Activated T-helper 2 cell treated with anti-CD3 and anti-CD28 coated beads, Interferon-gamma antibody, Interleukin-2, Interleukin-4, amounts not matched to agents 10 μg/mL and 5 μg/mL and 100 μg/mL, durations not matched to agents 14 hours and 24 hours and 36 hours (primary cell): Measurements from ENCODE around the gene DAGLA. TPM values are rescaled to one million over a fixed set of nuclear protein-coding genes. Genes with fewer than 3 reads are reported as not detected.

Source experiments
- DNase-seq: peaks from one replicate; pipeline ENCODE4 v3.0.0; 2021; ENCODE audit warnings: low spot score
- H3K27ac Mint-ChIP-seq: one replicate; pipeline ENCODE4 v1.8.0; 2021; ENCODE audit warnings: mixed read lengths
- H3K27me3 Mint-ChIP-seq: one replicate; pipeline ENCODE4 v1.8.0; 2021; ENCODE audit warnings: low read depth, mixed read lengths
- H3K36me3 Mint-ChIP-seq: one replicate; pipeline ENCODE4 v1.8.0; 2021; ENCODE audit warnings: low read depth, mixed read lengths
- H3K4me1 Mint-ChIP-seq: one replicate; pipeline ENCODE4 v1.8.0; 2021; ENCODE audit warnings: low read depth, mixed read lengths
- H3K4me3 Mint-ChIP-seq: one replicate; pipeline ENCODE4 v1.8.0; 2021; ENCODE audit warnings: low read depth, mild to moderate bottlenecking, moderate library complexity, mixed read lengths
- H3K9me3 Mint-ChIP-seq: one replicate; pipeline ENCODE4 v1.8.0; 2021; ENCODE audit warnings: mixed read lengths
- intact Hi-C: fragments of 100-400 bp; cut with micrococcal nuclease; formaldehyde crosslinking; loops from one replicate; pipeline ENCODE4 v1.15.1; 2023
- total RNA-seq: library from RNA; stranded (reverse); gene quantifications from 2 replicates; pipeline ENCODE4 v1.2.3, GENCODE V29; 2022

Gene DAGLA
- total RNA-seq, 1 donor from 2014 or later = 0.07 TPM

GRCh38 chr11:61712314-61712713 lies 32.1 kb downstream of the DAGLA start:
- Mint-ChIP-seq H3K27ac (no peak overlapping the region), H3K9me3 (no peaks in the 10 kb centered on the region), H3K4me3 (no peak overlapping the region), H3K4me1 (no peaks in the 10 kb centered on the region), H3K36me3 (no peaks in the 10 kb centered on the region), H3K27me3 (no peaks in the 10 kb centered on the region)
- no peak for DNase-seq
- intact Hi-C loops = no loop called here

- H3K27ac Mint-ChIP-seq = no peak overlapping the region
- H3K9me3 Mint-ChIP-seq = no peaks in the 10 kb centered on the region
- intact Hi-C loops = no loop called here
- no peaks in the 10 kb centered on the region for H3K27me3 Mint-ChIP-seq
- no peak overlapping the region for H3K4me3 Mint-ChIP-seq
- H3K36me3 Mint-ChIP-seq = no peaks in the 10 kb centered on the region
- DNase-seq = no peak
- H3K4me1 Mint-ChIP-seq = no peaks in the 10 kb centered on the region
These were observed 32.7 kb downstream of the DAGLA start for GRCh38 chr11:61712846-61713245.

- no peak overlapping the region for H3K27ac Mint-ChIP-seq
- no peaks in the 10 kb centered on the region for H3K27me3 Mint-ChIP-seq
- H3K4me3 Mint-ChIP-seq = no peak overlapping the region
- H3K4me1 Mint-ChIP-seq = no peaks in the 10 kb centered on the region
- no peaks in the 10 kb centered on the region for H3K9me3 Mint-ChIP-seq
- intact Hi-C loops = no loop called here
- no peak for DNase-seq
- H3K36me3 Mint-ChIP-seq = no peaks in the 10 kb centered on the region
These were observed 33.3 kb downstream of the DAGLA start for GRCh38 chr11:61713464-61713863.

- no peaks in the 10 kb centered on the region for H3K36me3 Mint-ChIP-seq
- no peak overlapping the region for H3K4me3 Mint-ChIP-seq
- H3K9me3 Mint-ChIP-seq = no peaks in the 10 kb centered on the region
- H3K27me3 Mint-ChIP-seq = no peaks in the 10 kb centered on the region
- H3K27ac Mint-ChIP-seq = no peak overlapping the region
- intact Hi-C loops = no loop called here
- no peak for DNase-seq
- H3K4me1 Mint-ChIP-seq = no peaks in the 10 kb centered on the region
These were observed 33.7 kb downstream of the DAGLA start for GRCh38 chr11:61713906-61714305.

- intact Hi-C loops = no loop called here
- Mint-ChIP-seq H3K4me3 (no peak overlapping the region), H3K27me3 (no peaks in the 10 kb centered on the region), H3K27ac (no peak overlapping the region), H3K36me3 (no peaks in the 10 kb centered on the region), H3K4me1 (no peaks in the 10 kb centered on the region), H3K9me3 (no peaks in the 10 kb centered on the region)
- no peak for DNase-seq
These were observed 34.1 kb downstream of the DAGLA start for GRCh38 chr11:61714316-61714715.

- H3K9me3 Mint-ChIP-seq = no peaks in the 10 kb centered on the region
- DNase-seq = no peak
- no peaks in the 10 kb centered on the region for H3K27me3 Mint-ChIP-seq
- no peaks in the 10 kb centered on the region for H3K36me3 Mint-ChIP-seq
- H3K4me3 Mint-ChIP-seq = no peak overlapping the region
- no peaks in the 10 kb centered on the region for H3K4me1 Mint-ChIP-seq
- no peak overlapping the region for H3K27ac Mint-ChIP-seq
- intact Hi-C loops = no loop called here
These were observed 34.7 kb downstream of the DAGLA start for GRCh38 chr11:61714916-61715315.

- intact Hi-C loops = no loop called here
- H3K27me3 Mint-ChIP-seq = no peaks in the 10 kb centered on the region
- H3K4me1 Mint-ChIP-seq = no peaks in the 10 kb centered on the region
- no peak for DNase-seq
- H3K9me3 Mint-ChIP-seq = no peaks in the 10 kb centered on the region
- no peak overlapping the region for H3K27ac Mint-ChIP-seq
- H3K4me3 Mint-ChIP-seq = no peak overlapping the region
- no peaks in the 10 kb centered on the region for H3K36me3 Mint-ChIP-seq
These were observed 35.7 kb downstream of the DAGLA start for GRCh38 chr11:61715867-61716266.

- H3K27me3 Mint-ChIP-seq = no peaks in the 10 kb centered on the region
- H3K27ac Mint-ChIP-seq = no peak overlapping the region
- H3K9me3 Mint-ChIP-seq = no peaks in the 10 kb centered on the region
- H3K4me1 Mint-ChIP-seq = no peaks in the 10 kb centered on the region
- no peaks in the 10 kb centered on the region for H3K36me3 Mint-ChIP-seq
- DNase-seq = no peak
- intact Hi-C loops = no loop called here
- no peak overlapping the region for H3K4me3 Mint-ChIP-seq
These were observed 36.5 kb downstream of the DAGLA start for GRCh38 chr11:61716478-61717285.

GRCh38 chr11:61717286-61718033 lies 37.3 kb downstream of the DAGLA start:
- DNase-seq = no peak
- H3K36me3 Mint-ChIP-seq = no peaks in the 10 kb centered on the region
- H3K27me3 Mint-ChIP-seq = no peaks in the 10 kb centered on the region
- no peak overlapping the region for H3K27ac Mint-ChIP-seq
- H3K4me1 Mint-ChIP-seq = no peaks in the 10 kb centered on the region
- H3K9me3 Mint-ChIP-seq = no peaks in the 10 kb centered on the region
- H3K4me3 Mint-ChIP-seq = no peak overlapping the region
- intact Hi-C loops = no loop called here

- no peak overlapping the region for H3K4me3 Mint-ChIP-seq
- no peaks in the 10 kb centered on the region for H3K36me3 Mint-ChIP-seq
- no peaks in the 10 kb centered on the region for H3K27me3 Mint-ChIP-seq
- H3K4me1 Mint-ChIP-seq = no peaks in the 10 kb centered on the region
- no peak overlapping the region for H3K27ac Mint-ChIP-seq
- no peaks in the 10 kb centered on the region for H3K9me3 Mint-ChIP-seq
- intact Hi-C loops = no loop called here
- DNase-seq = no peak
These were observed 37.9 kb downstream of the DAGLA start for GRCh38 chr11:61718046-61718531.

GRCh38 chr11:61718621-61719302 lies 38.6 kb downstream of the DAGLA start:
- DNase-seq = no peak
- intact Hi-C loops = no loop called here
- H3K27ac Mint-ChIP-seq = no peak overlapping the region
- H3K9me3 Mint-ChIP-seq = no peaks in the 10 kb centered on the region
- H3K27me3 Mint-ChIP-seq = no peaks in the 10 kb centered on the region
- no peaks in the 10 kb centered on the region for H3K4me1 Mint-ChIP-seq
- no peak overlapping the region for H3K4me3 Mint-ChIP-seq
- H3K36me3 Mint-ChIP-seq = no peaks in the 10 kb centered on the region

- H3K36me3 Mint-ChIP-seq = no peaks in the 10 kb centered on the region
- H3K4me3 Mint-ChIP-seq = no peak overlapping the region
- no peak for DNase-seq
- no peaks in the 10 kb centered on the region for H3K27me3 Mint-ChIP-seq
- intact Hi-C loops = no loop called here
- H3K9me3 Mint-ChIP-seq = no peaks in the 10 kb centered on the region
- no peak overlapping the region for H3K27ac Mint-ChIP-seq
- H3K4me1 Mint-ChIP-seq = no peaks in the 10 kb centered on the region
These were observed 39.8 kb downstream of the DAGLA start for GRCh38 chr11:61719978-61720377.

- Mint-ChIP-seq H3K36me3 (no peaks in the 10 kb centered on the region), H3K9me3 (no peaks in the 10 kb centered on the region), H3K27ac (no peak overlapping the region), H3K4me3 (no peak overlapping the region), H3K4me1 (no peaks in the 10 kb centered on the region), H3K27me3 (no peaks in the 10 kb centered on the region)
- intact Hi-C loops = no loop called here
- DNase-seq = no peak
These were observed 40.4 kb downstream of the DAGLA start for GRCh38 chr11:61720597-61720996.
